Sigmoid colon (tissue), 3 donors: ENCODE results near the gene FBXL17.

Experiments
- CTCF ChIP-seq, 4 experiments: fragments of 450-650 bp in 3 of 4; fragments of 200-600 bp in 1 of 4; IDR thresholded peaks; one replicate each; pipeline ENCODE4 v1.5.1; 2016 to 2019; ENCODE audit warnings: antibody characterized with exemption in 4 of 4, mild to moderate bottlenecking in 3 of 4, moderate library complexity in 2 of 4
- POLR2A ChIP-seq, 2 donors: fragments of 450-650 bp; IDR thresholded peaks; one replicate each; pipeline ENCODE4 v1.6.1; 2016; ENCODE audit warnings: antibody characterized with exemption in 2 of 2, mild to moderate bottlenecking in 2 of 2, moderate library complexity in 2 of 2

- TF ChIP-seq CTCF (IDR thresholded peaks at IDR 0.05) (no peak), POLR2A (IDR thresholded peaks at IDR 0.05) (no peak)
Observed at GRCh38 chr5:108339220-108339619, 42.7 kb downstream of the FBXL17 start.
